NCI-H2171 (cell line): ENCODE measurements around the gene PDE2A.

Experiments used
- DNase-seq: peaks from one replicate; lab custom pipeline; 2025; lab: John Stamatoyannopoulos, UW

Gene PDE2A

GRCh38 chr11:72673943-72674828, at the start of gene PDE2A:
TSS of gene PDE2A (minus strand) at chr11:72674422. CDS start at chr11:72674207, 215 bp downstream.
- peak; percentile 45 for DNase-seq

- DNase-seq = no peak
These were observed 49.3 kb upstream of the PDE2A start for GRCh38 chr11:72723508-72723907.

- DNase-seq = peak; percentile 61
These were observed 48.0 kb upstream of the PDE2A start for GRCh38 chr11:72722050-72722748.

- no peak for DNase-seq
These were observed 47.4 kb upstream of the PDE2A start for GRCh38 chr11:72721689-72722049.

- no peak for DNase-seq
These were observed 47.1 kb upstream of the PDE2A start for GRCh38 chr11:72721276-72721675.

- DNase-seq = no peak
These were observed 46.6 kb upstream of the PDE2A start for GRCh38 chr11:72720784-72721183.

- no peak for DNase-seq
These were observed 45.8 kb upstream of the PDE2A start for GRCh38 chr11:72720047-72720446.

GRCh38 chr11:72719551-72719950, 45.3 kb upstream of the PDE2A start:
- no peak for DNase-seq

GRCh38 chr11:72719144-72719543, 44.9 kb upstream of the PDE2A start:
- DNase-seq = no peak

- no peak for DNase-seq
These were observed 43.9 kb upstream of the PDE2A start for GRCh38 chr11:72718101-72718501.

- DNase-seq = no peak
These were observed 42.7 kb upstream of the PDE2A start for GRCh38 chr11:72716788-72717435.

- peak; percentile 77 for DNase-seq
These were observed 42.1 kb upstream of the PDE2A start for GRCh38 chr11:72716290-72716689.

- no peak for DNase-seq
These were observed 38.6 kb upstream of the PDE2A start for GRCh38 chr11:72712841-72713240.

- DNase-seq = no peak
These were observed 38.0 kb upstream of the PDE2A start for GRCh38 chr11:72712168-72712751.

GRCh38 chr11:72711141-72711540, 36.9 kb upstream of the PDE2A start:
- DNase-seq = no peak

GRCh38 chr11:72710278-72710677, 36.1 kb upstream of the PDE2A start:
- no peak for DNase-seq

GRCh38 chr11:72709478-72710238, 35.4 kb upstream of the PDE2A start:
- DNase-seq = no peak

GRCh38 chr11:72707032-72707431, 32.8 kb upstream of the PDE2A start:
- DNase-seq = no peak

GRCh38 chr11:72706579-72706978, 32.4 kb upstream of the PDE2A start:
- no peak for DNase-seq

GRCh38 chr11:72705442-72706365, 31.5 kb upstream of the PDE2A start:
- no peak for DNase-seq
